LNCaP clone FGC (cell line): ENCODE measurements around the gene GPRIN2.

ENCODE experiments used
- DNase-seq: peaks from one replicate; pipeline ENCODE4 v3.0.0-alpha.2; 2011; ENCODE audit warnings: low read depth
- H3K4me3 ChIP-seq: 2 replicates; pipeline ENCODE4 v1.5.1; 2011; ENCODE audit warnings: mild to moderate bottlenecking, low read depth, low read length, control low read depth
- CTCF ChIP-seq: IDR thresholded peaks from 2 replicates; pipeline ENCODE4 v1.5.1; 2012; ENCODE audit warnings: mild to moderate bottlenecking; ENCODE audit not compliant: control insufficient read depth, insufficient read depth; ENCODE audit errors: extremely low read depth

The GPRIN2 gene

GRCh38 chr10:46540412-46541016, 15.9 kb downstream of the GPRIN2 start:
- no peak overlapping the region for H3K4me3 ChIP-seq
- DNase-seq: no peak
- no peak for TF ChIP-seq CTCF

- TF ChIP-seq CTCF: no peak
- no peak overlapping the region for H3K4me3 ChIP-seq
- no peak for DNase-seq
Measured at GRCh38 chr10:46539596-46540411, 16.7 kb downstream of the GPRIN2 start.

- no peak overlapping the region for H3K4me3 ChIP-seq
- no peak for TF ChIP-seq CTCF
- no peak for DNase-seq
Measured at GRCh38 chr10:46538717-46539426, 17.6 kb downstream of the GPRIN2 start.

GRCh38 chr10:46538155-46538554, 18.3 kb downstream of the GPRIN2 start:
- no peak for DNase-seq
- no peak overlapping the region for H3K4me3 ChIP-seq
- TF ChIP-seq CTCF: no peak

- TF ChIP-seq CTCF: no peak
- no peak for DNase-seq
- no peak overlapping the region for H3K4me3 ChIP-seq
Measured at GRCh38 chr10:46537309-46537708, 19.1 kb downstream of the GPRIN2 start.

GRCh38 chr10:46536781-46537180, 19.7 kb downstream of the GPRIN2 start:
- no peak overlapping the region for H3K4me3 ChIP-seq
- no peak for TF ChIP-seq CTCF
- DNase-seq: no peak
